ENCODE data around the gene SLC22A23. TPM values are rescaled to one million over a fixed set of nuclear protein-coding genes. Genes with fewer than 3 reads are reported as not detected.
A peak's percentile ranks its signal among the peaks of the same experiment; 100 is the strongest.

Gene SLC22A23
- total and polyA plus RNA-seq, 4 donors, result 4.9 to 45.4 (median 19.7) TPM

DNA sequence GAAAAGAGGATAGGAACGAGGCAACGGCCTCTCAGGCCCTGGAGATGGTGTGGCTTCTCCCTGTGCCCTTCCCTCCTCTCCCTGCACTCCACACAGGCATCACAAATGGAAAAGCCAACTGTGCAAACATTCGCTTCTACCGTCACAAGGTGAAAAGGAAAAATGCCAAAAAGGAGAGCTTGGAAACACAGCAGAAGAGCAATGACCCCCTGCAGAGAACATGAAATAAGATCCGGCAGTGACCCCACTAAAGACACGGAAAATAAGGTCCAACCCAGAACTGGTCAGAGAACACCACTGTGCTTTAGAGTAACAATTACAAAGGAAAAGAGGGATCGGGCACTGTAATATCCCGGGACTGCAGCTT, 63.0 kb downstream of the SLC22A23 start:
- H3K9me3 ChIP-seq (ENCODE audit: control insufficient read depth in 4 of 4, low read length in 3 of 4), result no peaks in the 10 kb centered on the region
- no peak overlapping the region for H3K4me3 ChIP-seq (ENCODE audit: low read depth in 1 of 3, low read length in 3 of 3)
- peak in 1 of 2 donors; percentile 50 for TF ChIP-seq EGR1 (IDR thresholded peaks at IDR 0.05; ENCODE audit: low read depth in 2 of 2)
- TF ChIP-seq, protein P1, sequence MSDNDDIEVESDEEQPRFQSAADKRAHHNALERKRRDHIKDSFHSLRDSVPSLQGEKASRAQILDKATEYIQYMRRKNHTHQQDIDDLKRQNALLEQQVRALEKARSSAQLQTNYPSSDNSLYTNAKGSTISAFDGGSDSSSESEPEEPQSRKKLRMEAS (IDR thresholded peaks at IDR 0.05), result peak; percentile 33
- peak; percentile 63 to 65 for TF ChIP-seq HNF4A (conservative IDR thresholded peaks at IDR 0.05)
- TF ChIP-seq RXRA (IDR thresholded peaks at IDR 0.05), result peak; percentile 88 to 93
- TF ChIP-seq GABPA (IDR thresholded peaks at IDR 0.05 in 1 of 2, conservative IDR thresholded peaks at IDR 0.05 in 1 of 2), result no peak
- TF ChIP-seq RAD21 (IDR thresholded peaks at IDR 0.05), result peak; percentile 45 to 65
- peak; percentile 76 for TF ChIP-seq SP1 (IDR thresholded peaks at IDR 0.05)
- TF ChIP-seq YY1 (IDR thresholded peaks at IDR 0.05), result peak; percentile 83
- no peak for TF ChIP-seq FOXA1 (IDR thresholded peaks at IDR 0.05)
- peak in 1 of 2 donors; percentile 24 for TF ChIP-seq JUND (IDR thresholded peaks at IDR 0.05)
- TF ChIP-seq, protein P2, sequence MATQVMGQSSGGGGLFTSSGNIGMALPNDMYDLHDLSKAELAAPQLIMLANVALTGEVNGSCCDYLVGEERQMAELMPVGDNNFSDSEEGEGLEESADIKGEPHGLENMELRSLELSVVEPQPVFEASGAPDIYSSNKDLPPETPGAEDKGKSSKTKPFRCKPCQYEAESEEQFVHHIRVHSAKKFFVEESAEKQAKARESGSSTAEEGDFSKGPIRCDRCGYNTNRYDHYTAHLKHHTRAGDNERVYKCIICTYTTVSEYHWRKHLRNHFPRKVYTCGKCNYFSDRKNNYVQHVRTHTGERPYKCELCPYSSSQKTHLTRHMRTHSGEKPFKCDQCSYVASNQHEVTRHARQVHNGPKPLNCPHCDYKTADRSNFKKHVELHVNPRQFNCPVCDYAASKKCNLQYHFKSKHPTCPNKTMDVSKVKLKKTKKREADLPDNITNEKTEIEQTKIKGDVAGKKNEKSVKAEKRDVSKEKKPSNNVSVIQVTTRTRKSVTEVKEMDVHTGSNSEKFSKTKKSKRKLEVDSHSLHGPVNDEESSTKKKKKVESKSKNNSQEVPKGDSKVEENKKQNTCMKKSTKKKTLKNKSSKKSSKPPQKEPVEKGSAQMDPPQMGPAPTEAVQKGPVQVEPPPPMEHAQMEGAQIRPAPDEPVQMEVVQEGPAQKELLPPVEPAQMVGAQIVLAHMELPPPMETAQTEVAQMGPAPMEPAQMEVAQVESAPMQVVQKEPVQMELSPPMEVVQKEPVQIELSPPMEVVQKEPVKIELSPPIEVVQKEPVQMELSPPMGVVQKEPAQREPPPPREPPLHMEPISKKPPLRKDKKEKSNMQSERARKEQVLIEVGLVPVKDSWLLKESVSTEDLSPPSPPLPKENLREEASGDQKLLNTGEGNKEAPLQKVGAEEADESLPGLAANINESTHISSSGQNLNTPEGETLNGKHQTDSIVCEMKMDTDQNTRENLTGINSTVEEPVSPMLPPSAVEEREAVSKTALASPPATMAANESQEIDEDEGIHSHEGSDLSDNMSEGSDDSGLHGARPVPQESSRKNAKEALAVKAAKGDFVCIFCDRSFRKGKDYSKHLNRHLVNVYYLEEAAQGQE (IDR thresholded peaks at IDR 0.05), result no peak
- TF ChIP-seq, protein P3, sequence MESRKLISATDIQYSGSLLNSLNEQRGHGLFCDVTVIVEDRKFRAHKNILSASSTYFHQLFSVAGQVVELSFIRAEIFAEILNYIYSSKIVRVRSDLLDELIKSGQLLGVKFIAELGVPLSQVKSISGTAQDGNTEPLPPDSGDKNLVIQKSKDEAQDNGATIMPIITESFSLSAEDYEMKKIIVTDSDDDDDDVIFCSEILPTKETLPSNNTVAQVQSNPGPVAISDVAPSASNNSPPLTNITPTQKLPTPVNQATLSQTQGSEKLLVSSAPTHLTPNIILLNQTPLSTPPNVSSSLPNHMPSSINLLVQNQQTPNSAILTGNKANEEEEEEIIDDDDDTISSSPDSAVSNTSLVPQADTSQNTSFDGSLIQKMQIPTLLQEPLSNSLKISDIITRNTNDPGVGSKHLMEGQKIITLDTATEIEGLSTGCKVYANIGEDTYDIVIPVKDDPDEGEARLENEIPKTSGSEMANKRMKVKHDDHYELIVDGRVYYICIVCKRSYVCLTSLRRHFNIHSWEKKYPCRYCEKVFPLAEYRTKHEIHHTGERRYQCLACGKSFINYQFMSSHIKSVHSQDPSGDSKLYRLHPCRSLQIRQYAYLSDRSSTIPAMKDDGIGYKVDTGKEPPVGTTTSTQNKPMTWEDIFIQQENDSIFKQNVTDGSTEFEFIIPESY (IDR thresholded peaks at IDR 0.05), result no peak
- peak overlapping the region in 1 of 2 donors; percentile 51 for H3K27ac ChIP-seq (ENCODE audit: low read depth in 1 of 2, low read length in 2 of 2)
- WGBS, result 47% methylated on average over 8 of the region's 8 CpGs
- H3K36me3 ChIP-seq (ENCODE audit: control insufficient read depth in 4 of 4, insufficient read depth in 3 of 4, low read depth in 1 of 4, low read length in 3 of 4), result no peaks in the 10 kb centered on the region
- no peak overlapping the region for H3K9ac ChIP-seq (ENCODE audit: low read depth in 1 of 2, low read length in 2 of 2)
- no peaks in the 10 kb centered on the region for H3K27me3 ChIP-seq (ENCODE audit: control insufficient read depth in 4 of 4, insufficient read depth in 4 of 4, low read length in 3 of 4)
- peaks cover 10 to 72% (median 57%) of the 10 kb centered on the region in 4 donors for H3K4me1 ChIP-seq (ENCODE audit: control insufficient read depth in 4 of 4, insufficient read depth in 4 of 4, low read length in 3 of 4)
- DNase-seq (ENCODE audit: low spot score), result no peak

DNA sequence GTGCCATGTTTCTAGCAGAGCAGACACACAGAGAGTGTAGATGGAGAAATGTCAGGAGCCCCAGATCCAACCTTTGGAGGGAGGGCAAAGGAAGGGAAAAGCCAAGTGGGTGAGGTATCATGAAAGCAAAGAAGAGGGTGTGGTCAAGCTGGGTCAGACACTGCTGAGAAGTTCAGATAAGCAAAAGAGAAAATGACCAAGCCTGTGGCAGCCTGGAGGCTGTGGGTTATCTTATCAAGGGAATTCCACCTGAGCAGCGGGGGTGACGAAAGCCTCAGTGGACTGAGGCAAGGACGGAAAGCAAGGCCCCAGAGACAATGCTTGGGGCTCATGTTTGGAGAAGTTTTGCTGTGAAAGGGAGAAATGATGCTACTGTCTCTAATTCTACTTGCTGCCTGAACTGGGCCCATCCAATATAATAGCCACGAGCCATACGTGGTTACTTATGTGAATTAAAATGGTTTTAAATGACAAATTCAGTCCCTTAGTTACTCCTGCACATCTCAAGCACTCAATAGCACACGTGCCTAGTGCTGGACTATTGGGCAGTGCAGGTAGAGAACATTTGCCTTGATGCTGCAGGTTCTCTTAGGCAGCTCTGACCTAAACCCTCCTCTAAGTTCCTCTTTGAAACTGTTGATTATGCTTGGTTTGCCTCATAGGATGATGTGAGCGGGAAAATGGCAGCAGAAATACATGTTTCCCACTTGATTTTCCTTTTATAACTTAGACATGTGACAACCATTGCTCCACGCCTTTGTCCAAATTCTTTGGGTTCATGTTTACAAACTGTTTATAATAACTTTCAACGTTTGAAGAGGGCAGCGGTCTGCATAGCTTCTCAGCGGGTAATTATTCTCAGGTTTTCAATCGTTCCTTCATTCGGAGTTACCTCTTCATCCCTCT, 63.7 kb downstream of the SLC22A23 start:
- Histone ChIP-seq H3K27me3 (ENCODE audit: control insufficient read depth in 4 of 4, insufficient read depth in 4 of 4, low read length in 3 of 4) (no peaks in the 10 kb centered on the region), H3K9ac (ENCODE audit: low read depth in 1 of 2, low read length in 2 of 2) (no peak overlapping the region), H3K36me3 (ENCODE audit: control insufficient read depth in 4 of 4, insufficient read depth in 3 of 4, low read depth in 1 of 4, low read length in 3 of 4) (no peaks in the 10 kb centered on the region), H3K27ac (ENCODE audit: low read depth in 1 of 2, low read length in 2 of 2) (peak overlapping the region in 1 of 2 donors; percentile 51), H3K4me1 (ENCODE audit: control insufficient read depth in 4 of 4, insufficient read depth in 4 of 4, low read length in 3 of 4) (peaks cover 7 to 65% (median 51%) of the 10 kb centered on the region in 4 donors), H3K9me3 (ENCODE audit: control insufficient read depth in 4 of 4, low read length in 3 of 4) (no peaks in the 10 kb centered on the region), H3K4me3 (ENCODE audit: low read depth in 1 of 3, low read length in 3 of 3) (no peak overlapping the region)
- 76% methylated on average over 13 of the region's 13 CpGs for WGBS
- DNase-seq (ENCODE audit: low spot score), result peak; percentile 71
- TF ChIP-seq YY1 (IDR thresholded peaks at IDR 0.05) (no peak), TAF1 (conservative IDR thresholded peaks at IDR 0.05) (no peak), RXRA (IDR thresholded peaks at IDR 0.05) (no peak), EGR1 (IDR thresholded peaks at IDR 0.05; ENCODE audit: low read depth in 2 of 2) (no peak), HNF4G (IDR thresholded peaks at IDR 0.05) (no peak), NR2F2 (IDR thresholded peaks at IDR 0.05) (no peak), FOXA1 (IDR thresholded peaks at IDR 0.05) (no peak), HNF4A (conservative IDR thresholded peaks at IDR 0.05) (no peak), FOXA2 (IDR thresholded peaks at IDR 0.05) (no peak), JUND (IDR thresholded peaks at IDR 0.05) (no peak), SP1 (IDR thresholded peaks at IDR 0.05) (no peak), RAD21 (IDR thresholded peaks at IDR 0.05) (no peak), GABPA (IDR thresholded peaks at IDR 0.05 in 1 of 2, conservative IDR thresholded peaks at IDR 0.05 in 1 of 2) (no peak)
- TF ChIP-seq, protein P2 (IDR thresholded peaks at IDR 0.05), result no peak
- TF ChIP-seq, protein P4, sequence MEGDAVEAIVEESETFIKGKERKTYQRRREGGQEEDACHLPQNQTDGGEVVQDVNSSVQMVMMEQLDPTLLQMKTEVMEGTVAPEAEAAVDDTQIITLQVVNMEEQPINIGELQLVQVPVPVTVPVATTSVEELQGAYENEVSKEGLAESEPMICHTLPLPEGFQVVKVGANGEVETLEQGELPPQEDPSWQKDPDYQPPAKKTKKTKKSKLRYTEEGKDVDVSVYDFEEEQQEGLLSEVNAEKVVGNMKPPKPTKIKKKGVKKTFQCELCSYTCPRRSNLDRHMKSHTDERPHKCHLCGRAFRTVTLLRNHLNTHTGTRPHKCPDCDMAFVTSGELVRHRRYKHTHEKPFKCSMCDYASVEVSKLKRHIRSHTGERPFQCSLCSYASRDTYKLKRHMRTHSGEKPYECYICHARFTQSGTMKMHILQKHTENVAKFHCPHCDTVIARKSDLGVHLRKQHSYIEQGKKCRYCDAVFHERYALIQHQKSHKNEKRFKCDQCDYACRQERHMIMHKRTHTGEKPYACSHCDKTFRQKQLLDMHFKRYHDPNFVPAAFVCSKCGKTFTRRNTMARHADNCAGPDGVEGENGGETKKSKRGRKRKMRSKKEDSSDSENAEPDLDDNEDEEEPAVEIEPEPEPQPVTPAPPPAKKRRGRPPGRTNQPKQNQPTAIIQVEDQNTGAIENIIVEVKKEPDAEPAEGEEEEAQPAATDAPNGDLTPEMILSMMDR (IDR thresholded peaks at IDR 0.05; ENCODE audit: low read depth, low read length, missing input control), result no peak
- TF ChIP-seq, protein P5, sequence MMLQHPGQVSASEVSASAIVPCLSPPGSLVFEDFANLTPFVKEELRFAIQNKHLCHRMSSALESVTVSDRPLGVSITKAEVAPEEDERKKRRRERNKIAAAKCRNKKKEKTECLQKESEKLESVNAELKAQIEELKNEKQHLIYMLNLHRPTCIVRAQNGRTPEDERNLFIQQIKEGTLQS (IDR thresholded peaks at IDR 0.05), result no peak
- TF ChIP-seq, protein P1 (IDR thresholded peaks at IDR 0.05), result no peak
